Activated CD4-positive, alpha-beta T cell treated with anti-CD3 and anti-CD28 coated beads, Interleukin-2, amount 10 ng/mL, durations not matched to agents 7 days and 5 days (primary cell): Measurements from ENCODE around the gene SNX11. TPM values are rescaled to one million over a fixed set of nuclear protein-coding genes. Genes with fewer than 3 reads are reported as not detected.
"Not testable (repeated sequence)": the region's sequence is repeated elsewhere in the genome, so short reads cannot be mapped to it uniquely, and the experiment has no call there.

Experiments
- CTCF ChIA-PET: fragments of 350-600 bp; sonication (Branson Sonifier 250); formaldehyde crosslinking; loops from one replicate; lab custom pipeline; 2021; ENCODE audit warnings: antibody characterized with exemption; lab: Charles Lee
- POLR2A ChIA-PET: fragments of 350-600 bp; sonication (Branson Sonifier 250); formaldehyde crosslinking; loops from one replicate; lab custom pipeline; 2021; ENCODE audit warnings: antibody characterized with exemption; lab: Charles Lee
- DNase-seq: peaks from one replicate; pipeline ENCODE4 v3.0.0-alpha.2; 2020
- H3K27ac Mint-ChIP-seq: one replicate; pipeline ENCODE4 v1.8.0; 2021; ENCODE audit warnings: mild to moderate bottlenecking, moderate library complexity, mixed read lengths
- H3K27me3 Mint-ChIP-seq: one replicate; pipeline ENCODE4 v1.8.0; 2021; ENCODE audit warnings: mixed read lengths
- H3K36me3 Mint-ChIP-seq: one replicate; pipeline ENCODE4 v1.8.0; 2021; ENCODE audit warnings: low read depth, mixed read lengths
- H3K4me1 Mint-ChIP-seq: one replicate; pipeline ENCODE4 v1.8.0; 2021; ENCODE audit warnings: mixed read lengths
- H3K4me3 Mint-ChIP-seq: one replicate; pipeline ENCODE4 v1.8.0; 2021; ENCODE audit warnings: mild to moderate bottlenecking, moderate library complexity, mixed read lengths
- H3K9me3 Mint-ChIP-seq: one replicate; pipeline ENCODE4 v1.8.0; 2021; ENCODE audit warnings: mixed read lengths
- total RNA-seq, 2 experiments: library from RNA; stranded (reverse); gene quantifications; one replicate each; pipeline ENCODE4 v1.2.3, GENCODE V29; 2021

SNX11 gene
- total RNA-seq: 10 to 100 TPM; 21.2 to 22.4 TPM

- peak within 1 kb of the TSS; percentile 96 for H3K4me3 Mint-ChIP-seq
- DNase-seq: peak; percentile 96
- H3K36me3 Mint-ChIP-seq: peaks cover 35% of the 10 kb centered on the region
- peak within 1 kb of the TSS; percentile 94 for H3K27ac Mint-ChIP-seq
- H3K27me3 Mint-ChIP-seq: no peaks in the 10 kb centered on the region
- H3K4me1 Mint-ChIP-seq: peaks cover 67% of the 10 kb centered on the region
- CTCF ChIA-PET: interaction anchor here (0.7 to 2.4 kb wide), 16 partner anchors 8 to 511 kb away, joined by 3 to 9 read pairs (median 4); partner anchors contain the start of gene CDK5RAP3
- H3K9me3 Mint-ChIP-seq: peaks cover 11% of the 10 kb centered on the region
- POLR2A ChIA-PET: interaction anchor here (0.7 kb wide), 1 partner anchor 17 kb away, joined by 3 read pairs; no protein-coding TSS in a partner anchor
Measured at GRCh38 chr17:48107137-48108055, at the start of gene SNX11. SNX11 (plus strand) TSS chr17:48107766; CDS start chr17:48112044, 4,278 bp downstream.

GRCh38 chr17:48058393-48059124 lies 49.0 kb upstream of the SNX11 start:
- H3K4me1 Mint-ChIP-seq: peaks cover 25% of the 10 kb centered on the region
- POLR2A ChIA-PET: interaction anchor here (0.5 kb wide), 1 partner anchor 11 kb away, joined by 3 read pairs; no protein-coding TSS in a partner anchor
- DNase-seq: no peak
- H3K9me3 Mint-ChIP-seq: no peaks in the 10 kb centered on the region
- CTCF ChIA-PET: interaction anchor here (0.6 to 1.9 kb wide), 7 partner anchors 10 to 830 kb away, joined by 3 to 16 read pairs (median 3); partner anchors contain the start of gene NFE2L1
- H3K27ac Mint-ChIP-seq: peak overlapping the region; percentile 11
- H3K27me3 Mint-ChIP-seq: no peaks in the 10 kb centered on the region
- H3K36me3 Mint-ChIP-seq: peaks cover 58% of the 10 kb centered on the region
- no peak overlapping the region for H3K4me3 Mint-ChIP-seq

GRCh38 chr17:48059125-48059668 lies 48.4 kb upstream of the SNX11 start:
- Mint-ChIP-seq H3K27ac (peak overlapping the region; percentile 11), H3K4me1 (peaks cover 21% of the 10 kb centered on the region), H3K36me3 (peaks cover 58% of the 10 kb centered on the region), H3K4me3 (no peak overlapping the region), H3K9me3 (no peaks in the 10 kb centered on the region), H3K27me3 (no peaks in the 10 kb centered on the region)
- ChIA-PET POLR2A (interaction anchor here (0.5 kb wide), 1 partner anchor 12 kb away, joined by 3 read pairs; no protein-coding TSS in a partner anchor), CTCF (interaction anchor here (0.6 to 1.9 kb wide), 4 partner anchors 9 to 829 kb away, joined by 3 to 16 read pairs (median 5); partner anchors contain the start of gene NFE2L1)
- DNase-seq: no peak

- Mint-ChIP-seq H3K9me3 (no peaks in the 10 kb centered on the region), H3K4me1 (peaks cover 16% of the 10 kb centered on the region), H3K27me3 (no peaks in the 10 kb centered on the region), H3K4me3 (no peak overlapping the region), H3K27ac (no peak overlapping the region), H3K36me3 (peaks cover 61% of the 10 kb centered on the region)
- no peak for DNase-seq
- ChIA-PET POLR2A (no interaction called here), CTCF (interaction anchor here (1.3 kb wide), 1 partner anchor 8 kb away, joined by 4 read pairs; no protein-coding TSS in a partner anchor)
Measured at GRCh38 chr17:48060249-48060648, 47.3 kb upstream of the SNX11 start.

GRCh38 chr17:48062273-48062672 lies 45.3 kb upstream of the SNX11 start:
- no peak for DNase-seq
- H3K4me1 Mint-ChIP-seq: peaks cover 2% of the 10 kb centered on the region
- H3K27me3 Mint-ChIP-seq: no peaks in the 10 kb centered on the region
- no peak overlapping the region for H3K4me3 Mint-ChIP-seq
- H3K9me3 Mint-ChIP-seq: no peaks in the 10 kb centered on the region
- H3K36me3 Mint-ChIP-seq: peaks cover 54% of the 10 kb centered on the region
- no peak overlapping the region for H3K27ac Mint-ChIP-seq
- CTCF ChIA-PET: interaction anchor here (0.5 to 1.5 kb wide), 3 partner anchors 15 to 556 kb away, joined by 3 to 5 read pairs (median 3); no protein-coding TSS in a partner anchor
- POLR2A ChIA-PET: no interaction called here

- Mint-ChIP-seq H3K9me3 (no peaks in the 10 kb centered on the region), H3K27ac (no peak overlapping the region), H3K4me1 (peaks cover 2% of the 10 kb centered on the region), H3K27me3 (no peaks in the 10 kb centered on the region), H3K36me3 (peaks cover 44% of the 10 kb centered on the region), H3K4me3 (no peak overlapping the region)
- ChIA-PET POLR2A (no interaction called here), CTCF (interaction anchor here (1.2 to 1.6 kb wide), 3 partner anchors 15 to 28 kb away, joined by 3 to 6 read pairs (median 6); no protein-coding TSS in a partner anchor)
- no peak for DNase-seq
Measured at GRCh38 chr17:48064638-48065037, 42.9 kb upstream of the SNX11 start.

GRCh38 chr17:48066192-48066591 lies 41.4 kb upstream of the SNX11 start:
- ChIA-PET CTCF (interaction anchor here (1.0 to 1.5 kb wide), 3 partner anchors 13 to 23 kb away, joined by 3 to 6 read pairs (median 4); no protein-coding TSS in a partner anchor), POLR2A (interaction anchor here (0.7 kb wide), 1 partner anchor 17 kb away, joined by 3 read pairs; no protein-coding TSS in a partner anchor)
- Mint-ChIP-seq H3K9me3 (no peaks in the 10 kb centered on the region), H3K27me3 (no peaks in the 10 kb centered on the region), H3K27ac (no peak overlapping the region), H3K4me1 (no peaks in the 10 kb centered on the region), H3K36me3 (peaks cover 35% of the 10 kb centered on the region), H3K4me3 (no peak overlapping the region)
- DNase-seq: no peak

- no peaks in the 10 kb centered on the region for H3K4me1 Mint-ChIP-seq
- no peak for DNase-seq
- CTCF ChIA-PET: interaction anchor here (1.2 kb wide), 1 partner anchor 22 kb away, joined by 4 read pairs; no protein-coding TSS in a partner anchor
- no peak overlapping the region for H3K27ac Mint-ChIP-seq
- H3K4me3 Mint-ChIP-seq: no peak overlapping the region
- H3K9me3 Mint-ChIP-seq: no peaks in the 10 kb centered on the region
- H3K36me3 Mint-ChIP-seq: peaks cover 35% of the 10 kb centered on the region
- POLR2A ChIA-PET: interaction anchor here (0.6 to 0.7 kb wide), 2 partner anchors 16 to 18 kb away, joined by 3 read pairs; no protein-coding TSS in a partner anchor
- H3K27me3 Mint-ChIP-seq: no peaks in the 10 kb centered on the region
Measured at GRCh38 chr17:48066656-48067055, 40.9 kb upstream of the SNX11 start.

- Mint-ChIP-seq H3K27me3 (no peaks in the 10 kb centered on the region), H3K4me1 (no peaks in the 10 kb centered on the region), H3K4me3 (no peak overlapping the region), H3K27ac (no peak overlapping the region), H3K36me3 (peaks cover 30% of the 10 kb centered on the region), H3K9me3 (no peaks in the 10 kb centered on the region)
- ChIA-PET POLR2A (no interaction called here), CTCF (interaction anchor here (0.6 to 1.7 kb wide), 5 partner anchors 12 to 1692 kb away, joined by 3 to 7 read pairs (median 4); no protein-coding TSS in a partner anchor)
- no peak for DNase-seq
Measured at GRCh38 chr17:48067245-48067644, 40.3 kb upstream of the SNX11 start.

- H3K9me3 Mint-ChIP-seq, POLR2A ChIA-PET, H3K4me1 Mint-ChIP-seq, H3K4me3 Mint-ChIP-seq, DNase-seq, H3K27me3 Mint-ChIP-seq, H3K27ac Mint-ChIP-seq: not testable (repeated sequence)
- H3K36me3 Mint-ChIP-seq: peaks cover 26% of the 10 kb centered on the region
- CTCF ChIA-PET: interaction anchor here (0.6 to 1.7 kb wide), 10 partner anchors 8 to 1691 kb away, joined by 3 to 7 read pairs (median 4); partner anchors contain the start of gene NFE2L1
Measured at GRCh38 chr17:48067808-48068207, 39.8 kb upstream of the SNX11 start.

- Mint-ChIP-seq H3K27me3 (no peaks in the 10 kb centered on the region), H3K4me1 (no peaks in the 10 kb centered on the region), H3K4me3 (no peak overlapping the region), H3K9me3 (no peaks in the 10 kb centered on the region), H3K36me3 (peaks cover 27% of the 10 kb centered on the region), H3K27ac (no peak overlapping the region)
- ChIA-PET CTCF (interaction anchor here (0.8 to 2.0 kb wide), 13 partner anchors 9 to 568 kb away, joined by 3 to 7 read pairs (median 4); partner anchors contain the start of gene NFE2L1), POLR2A (interaction anchor here (0.6 kb wide), 1 partner anchor 13 kb away, joined by 3 read pairs; no protein-coding TSS in a partner anchor)
- DNase-seq: peak; percentile 17
Measured at GRCh38 chr17:48068491-48068961, 39.0 kb upstream of the SNX11 start.
